H1 (cell line): ENCODE data around the gene PTER. TPM values are rescaled to one million over a fixed set of nuclear protein-coding genes. Genes with fewer than 3 reads are reported as not detected.
A peak's percentile ranks its signal among the peaks of the same experiment; 100 is the strongest.

Experiments used
- BRCA1 ChIP-seq: IDR thresholded peaks from 2 replicates; pipeline ENCODE4 v1.6.1; 2012; ENCODE audit warnings: low read depth, low read length, improper control_type of control experiment
- CTBP2 ChIP-seq: IDR thresholded peaks from 2 replicates; pipeline ENCODE4 v1.7.0; 2011; ENCODE audit warnings: borderline replicate concordance, mild to moderate bottlenecking, moderate library complexity, mixed read lengths, low read length; ENCODE audit not compliant: insufficient read depth, insufficient read length
- polyA plus RNA-seq, 7 experiments: library from polyadenylated mRNA; depleted of rRNA in 3 of 7; stranded (reverse) in 5 of 7; unstranded in 2 of 7; fragments of >200 nt in 5 of 7; fragments of 200-250 nt in 2 of 7; gene quantifications; 1 replicate in 5 of 7; 2 replicates in 1 of 7; 4 replicates in 1 of 7; pipeline versions ENCODE4 v1.2.1 to v1.2.3, GENCODE V29; 2011 to 2013; ENCODE audit warnings: missing spikeins in 2 of 7, mixed read lengths in 2 of 7
- total RNA-seq: library from RNA; stranded (reverse); fragmentation: NEBNext Ultra II Directional; extraction: Animal tissue kit (Norgen Biotek cat#: 25700); gene quantifications from 2 replicates; pipeline ENCODE4 v1.2.1, GENCODE V29; 2021

Gene PTER
- total and polyA plus RNA-seq, 2 of the 8 experiments (the other 6 are each of a cell fraction or from before 2014, with no cell fraction given) = 4.4 to 7.8 TPM

- peak; percentile 35 for TF ChIP-seq CTBP2
- no peak for TF ChIP-seq BRCA1
These were observed 83.4 kb downstream of the PTER start (continued) for GRCh38 chr10:16519908-16520861.
